ENCODE data around the gene KCNA3.
"Not testable (repeated sequence)": the region's sequence is repeated elsewhere in the genome, so short reads cannot be mapped to it uniquely, and the experiment has no call there.

Gene KCNA3

DNA sequence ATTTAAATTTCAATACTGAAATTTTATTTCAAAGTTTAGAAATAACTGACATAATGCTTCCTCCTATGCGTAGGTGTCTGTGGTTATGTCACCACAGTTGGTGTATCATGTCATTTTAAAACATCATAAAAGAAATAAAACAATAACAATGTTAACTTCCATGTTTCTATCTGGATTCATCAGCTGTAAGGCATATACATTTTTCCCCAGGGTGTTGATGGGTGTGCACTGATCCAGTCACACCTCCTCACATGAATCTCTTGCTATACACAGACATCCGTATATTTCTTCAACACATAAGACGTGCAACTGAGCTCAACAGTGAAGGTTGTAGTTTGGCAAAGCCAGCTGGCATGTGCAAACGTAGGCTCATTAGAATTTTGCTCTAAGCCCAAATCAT lies 6.2 kb downstream of the KCNA3 start:
- in situ Hi-C loops (cut with HindIII; ENCODE audit: low sequenced_read_pairs): no loop called here
- DNase-seq (ENCODE audit: low read depth, low spot score): no peak
- H3K4me3 ChIP-seq (ENCODE audit: low read depth, low read length): no peak overlapping the region
- TF ChIP-seq, protein P1, sequence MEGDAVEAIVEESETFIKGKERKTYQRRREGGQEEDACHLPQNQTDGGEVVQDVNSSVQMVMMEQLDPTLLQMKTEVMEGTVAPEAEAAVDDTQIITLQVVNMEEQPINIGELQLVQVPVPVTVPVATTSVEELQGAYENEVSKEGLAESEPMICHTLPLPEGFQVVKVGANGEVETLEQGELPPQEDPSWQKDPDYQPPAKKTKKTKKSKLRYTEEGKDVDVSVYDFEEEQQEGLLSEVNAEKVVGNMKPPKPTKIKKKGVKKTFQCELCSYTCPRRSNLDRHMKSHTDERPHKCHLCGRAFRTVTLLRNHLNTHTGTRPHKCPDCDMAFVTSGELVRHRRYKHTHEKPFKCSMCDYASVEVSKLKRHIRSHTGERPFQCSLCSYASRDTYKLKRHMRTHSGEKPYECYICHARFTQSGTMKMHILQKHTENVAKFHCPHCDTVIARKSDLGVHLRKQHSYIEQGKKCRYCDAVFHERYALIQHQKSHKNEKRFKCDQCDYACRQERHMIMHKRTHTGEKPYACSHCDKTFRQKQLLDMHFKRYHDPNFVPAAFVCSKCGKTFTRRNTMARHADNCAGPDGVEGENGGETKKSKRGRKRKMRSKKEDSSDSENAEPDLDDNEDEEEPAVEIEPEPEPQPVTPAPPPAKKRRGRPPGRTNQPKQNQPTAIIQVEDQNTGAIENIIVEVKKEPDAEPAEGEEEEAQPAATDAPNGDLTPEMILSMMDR (IDR thresholded peaks at IDR 0.05; ENCODE audit: low read depth, low read length): no peak

DNA sequence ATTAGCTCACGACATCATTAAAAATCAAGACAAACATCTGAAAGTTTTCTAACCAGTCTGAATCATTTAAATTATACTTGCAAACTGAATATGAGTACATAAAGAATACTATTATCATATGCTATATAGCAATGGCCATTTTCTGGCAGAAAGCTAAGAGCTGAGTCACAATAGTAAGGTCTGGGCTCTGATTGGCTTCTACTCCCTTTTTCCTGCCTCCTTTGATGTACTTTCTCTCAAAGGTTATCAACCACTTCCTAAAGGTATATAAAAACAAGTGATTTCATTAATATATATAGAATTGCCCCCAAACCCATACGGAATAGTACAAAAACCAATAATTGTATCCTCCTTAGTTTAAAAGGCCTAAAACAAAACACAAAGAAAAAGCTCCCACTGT lies 7.0 kb downstream of the KCNA3 start:
- in situ Hi-C loops (cut with HindIII; ENCODE audit: low sequenced_read_pairs): no loop called here
- TF ChIP-seq, protein P1 (IDR thresholded peaks at IDR 0.05; ENCODE audit: low read depth, low read length): no peak
- no peak for DNase-seq (ENCODE audit: low read depth, low spot score)
- H3K4me3 ChIP-seq (ENCODE audit: low read depth, low read length): no peak overlapping the region

DNA sequence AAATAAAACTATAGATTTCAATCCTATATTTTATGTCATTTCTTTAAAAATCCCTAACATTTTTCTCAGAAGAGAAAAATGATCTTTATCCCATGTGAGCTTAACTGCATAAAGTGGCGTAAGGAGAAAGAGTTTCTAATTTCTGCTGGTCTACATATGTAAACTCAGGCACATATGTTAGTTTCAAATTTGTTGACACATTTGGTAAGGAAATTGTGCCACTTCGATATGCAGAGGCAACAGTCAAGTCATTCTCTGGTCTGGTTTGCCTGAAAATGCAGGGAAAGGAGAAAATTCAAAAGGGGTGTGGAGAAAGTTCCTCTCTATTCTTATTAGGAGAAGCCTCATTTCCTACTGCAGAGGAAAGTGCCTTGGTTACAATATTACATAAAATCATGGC lies 11.5 kb downstream of the KCNA3 start:
- TF ChIP-seq, protein P1 (IDR thresholded peaks at IDR 0.05; ENCODE audit: low read depth, low read length): no peak
- no peak overlapping the region for H3K4me3 ChIP-seq (ENCODE audit: low read depth, low read length)
- DNase-seq (ENCODE audit: low read depth, low spot score): no peak
- in situ Hi-C loops (cut with HindIII; ENCODE audit: low sequenced_read_pairs): no loop called here

DNA sequence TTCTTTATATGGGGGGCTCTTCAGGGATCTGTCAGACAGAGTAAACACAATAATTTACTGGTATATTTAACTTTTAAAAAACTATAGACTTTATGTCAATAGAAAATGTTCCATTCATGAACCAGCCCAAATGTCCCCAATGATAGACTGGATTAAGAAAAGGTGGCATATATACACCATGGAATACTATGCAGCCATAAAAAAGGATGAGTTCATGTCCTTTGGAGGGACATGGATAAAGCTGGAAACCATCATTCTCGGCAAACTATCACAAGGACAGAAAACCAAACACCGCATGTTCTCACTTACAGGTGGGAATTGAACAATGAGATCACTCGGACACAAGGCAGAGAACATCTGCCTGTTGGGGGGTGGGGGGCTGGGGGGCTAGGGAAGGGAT lies 15.2 kb downstream of the KCNA3 start:
- in situ Hi-C loops (cut with HindIII; ENCODE audit: low sequenced_read_pairs); DNase-seq (ENCODE audit: low read depth, low spot score); H3K4me3 ChIP-seq (ENCODE audit: low read depth, low read length): not testable (repeated sequence)

DNA sequence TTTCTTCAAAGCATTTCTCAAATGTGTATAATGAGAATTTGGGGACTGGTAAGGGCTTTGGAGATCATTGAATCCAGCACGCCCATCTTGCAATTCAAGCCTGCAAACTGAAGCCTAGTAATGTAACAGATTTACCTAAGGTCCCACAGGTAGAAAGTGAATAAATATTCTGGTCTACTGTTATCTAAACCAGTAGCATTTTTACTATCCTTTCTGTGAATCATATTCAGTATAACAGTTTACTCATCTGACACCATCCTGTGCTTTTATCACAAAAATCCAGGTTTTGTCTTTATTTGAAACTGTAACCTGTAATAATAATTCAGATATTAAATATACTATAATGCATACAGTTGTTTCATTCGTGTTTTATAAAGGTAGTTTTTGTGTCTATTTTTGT lies 17.4 kb downstream of the KCNA3 start:
- in situ Hi-C loops (cut with HindIII; ENCODE audit: low sequenced_read_pairs): no loop called here
- no peak for DNase-seq (ENCODE audit: low read depth, low spot score)
- TF ChIP-seq, protein P1 (IDR thresholded peaks at IDR 0.05; ENCODE audit: low read depth, low read length): no peak
- no peak overlapping the region for H3K4me3 ChIP-seq (ENCODE audit: low read depth, low read length)

DNA sequence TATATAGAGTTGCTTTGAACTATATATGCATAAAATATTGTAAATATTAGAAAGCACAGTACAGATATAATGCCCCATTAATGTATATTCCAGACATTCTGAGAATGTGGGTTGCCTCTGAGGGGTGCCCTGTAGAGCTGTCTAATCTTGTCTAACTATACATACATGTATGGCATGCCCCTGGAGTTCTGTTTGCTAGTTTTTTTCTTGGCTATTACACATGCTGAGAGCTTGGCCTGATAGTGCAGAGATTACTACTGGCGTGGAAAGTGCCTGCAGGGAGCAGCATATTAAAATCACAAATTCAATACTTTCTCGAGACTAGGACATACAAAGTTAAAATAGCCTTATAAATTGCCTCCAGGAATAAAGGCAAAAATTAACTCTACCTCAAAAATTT lies 24.1 kb downstream of the KCNA3 start:
- no peak overlapping the region for H3K4me3 ChIP-seq (ENCODE audit: low read depth, low read length)
- in situ Hi-C loops (cut with HindIII; ENCODE audit: low sequenced_read_pairs): no loop called here
- DNase-seq (ENCODE audit: low read depth, low spot score): no peak
- TF ChIP-seq, protein P1 (IDR thresholded peaks at IDR 0.05; ENCODE audit: low read depth, low read length): no peak

DNA sequence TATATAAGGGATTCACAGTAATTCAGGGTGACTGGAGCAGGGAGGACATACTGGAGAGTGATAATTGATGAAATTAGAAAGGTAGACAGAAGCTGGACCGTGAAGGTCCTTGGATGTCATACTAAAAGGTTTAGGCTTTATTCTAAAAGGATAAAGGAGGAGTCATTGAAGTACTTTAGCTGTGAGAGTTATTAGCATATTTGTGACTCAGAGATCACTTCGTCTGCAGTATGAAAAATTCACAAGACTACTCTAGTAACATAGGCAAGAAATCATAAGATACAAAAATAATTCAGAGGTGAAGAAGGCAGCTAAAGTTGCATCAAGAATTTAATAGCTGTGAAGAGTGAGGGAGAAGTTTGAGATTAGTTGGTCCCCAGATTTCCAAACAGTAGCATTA lies 26.3 kb downstream of the KCNA3 start:
- no peak overlapping the region for H3K4me3 ChIP-seq (ENCODE audit: low read depth, low read length)
- no peak for DNase-seq (ENCODE audit: low read depth, low spot score)
- TF ChIP-seq, protein P1 (IDR thresholded peaks at IDR 0.05; ENCODE audit: low read depth, low read length): no peak
- in situ Hi-C loops (cut with HindIII; ENCODE audit: low sequenced_read_pairs): no loop called here
